Measurements from ENCODE around the gene PRR9.
"Not testable (repeated sequence)": the region's sequence is repeated elsewhere in the genome, so short reads cannot be mapped to it uniquely, and the experiment has no call there.

PRR9 gene

GRCh38 chr1:153229076-153229829, 11.9 kb downstream of the PRR9 start:
- DNase-seq (ENCODE audit: low read depth, low spot score): not testable (repeated sequence)

GRCh38 chr1:153231363-153231762, 14.0 kb downstream of the PRR9 start:
- DNase-seq (ENCODE audit: low read depth, low spot score): no peak

- DNase-seq (ENCODE audit: low read depth, low spot score): no peak
These were observed 14.4 kb downstream of the PRR9 start for GRCh38 chr1:153231785-153232184.

GRCh38 chr1:153232553-153232952, 15.2 kb downstream of the PRR9 start:
- no peak for DNase-seq (ENCODE audit: low read depth, low spot score)

DNA sequence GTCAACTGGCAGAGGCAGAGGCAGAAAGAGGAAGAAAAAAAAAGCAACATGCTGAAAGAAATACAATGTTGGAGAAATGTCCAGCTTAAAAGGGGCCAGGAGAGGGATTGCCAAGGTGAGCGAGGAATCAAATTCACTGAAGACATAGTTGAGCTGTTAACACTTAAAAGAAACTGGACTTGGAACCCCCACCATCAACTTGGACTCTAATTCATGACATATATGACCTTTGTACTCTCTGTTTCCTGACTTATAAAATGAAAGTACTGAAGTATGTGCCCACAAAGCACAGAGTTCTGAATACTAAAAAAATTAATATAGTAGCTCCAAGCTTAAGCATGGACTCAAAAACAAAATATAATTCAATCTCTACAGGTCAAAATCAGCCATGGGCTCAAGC, 16.1 kb downstream of the PRR9 start:
- no peak for DNase-seq (ENCODE audit: low read depth, low spot score)

DNA sequence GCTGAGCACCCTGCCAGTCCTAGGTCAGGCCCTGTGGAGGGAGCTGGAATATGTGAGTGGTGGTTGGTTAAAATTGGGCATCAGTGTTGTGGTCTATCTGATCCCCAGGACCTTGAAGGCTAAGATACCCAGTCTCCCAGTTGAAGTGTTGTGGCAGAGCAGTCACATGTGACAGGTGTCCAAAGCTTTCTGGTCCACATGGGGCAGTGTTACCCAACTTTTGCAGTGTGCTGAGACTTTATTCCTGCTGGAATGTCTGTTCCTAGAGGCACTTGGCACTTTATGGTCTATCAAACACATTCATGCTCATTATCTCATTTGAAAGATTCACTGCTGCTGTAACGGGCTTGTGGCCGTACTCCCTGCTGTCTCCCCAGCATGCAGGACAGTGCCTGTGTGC, 21.1 kb downstream of the PRR9 start:
- no peak for DNase-seq (ENCODE audit: low read depth, low spot score)

- DNase-seq (ENCODE audit: low read depth, low spot score): no peak
These were observed 24.8 kb downstream of the PRR9 start for GRCh38 chr1:153242160-153242559.

- no peak for DNase-seq (ENCODE audit: low read depth, low spot score)
These were observed 28.1 kb downstream of the PRR9 start for GRCh38 chr1:153245466-153245865.

- DNase-seq (ENCODE audit: low read depth, low spot score): no peak
These were observed 28.6 kb downstream of the PRR9 start for GRCh38 chr1:153246018-153246417.

- DNase-seq (ENCODE audit: low read depth, low spot score): no peak
These were observed 29.4 kb downstream of the PRR9 start for GRCh38 chr1:153246825-153247224.

- DNase-seq (ENCODE audit: low read depth, low spot score): no peak
These were observed 30.9 kb downstream of the PRR9 start for GRCh38 chr1:153248176-153248879.

DNA sequence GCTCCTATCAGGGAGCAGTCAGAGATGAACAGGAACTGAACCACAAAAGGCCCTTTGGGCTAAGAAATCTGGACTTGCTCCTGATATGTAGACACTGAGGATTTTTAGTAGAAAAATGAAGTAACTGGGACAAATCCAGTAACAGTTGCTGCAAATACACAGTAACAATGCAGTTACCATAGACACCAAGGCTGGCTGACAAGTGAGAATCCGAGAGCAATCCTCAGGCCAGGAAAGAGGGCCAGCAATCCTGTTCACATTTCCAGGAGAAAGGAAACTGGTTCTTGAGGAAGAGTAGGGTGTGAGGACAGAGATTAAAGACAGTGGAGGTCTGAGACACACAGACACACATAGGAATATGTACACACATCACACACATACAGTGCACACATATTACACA, 32.8 kb downstream of the PRR9 start:
- no peak for DNase-seq (ENCODE audit: low read depth, low spot score)

- no peak for DNase-seq (ENCODE audit: low read depth, low spot score)
These were observed 33.7 kb downstream of the PRR9 start for GRCh38 chr1:153251087-153251486.

DNA sequence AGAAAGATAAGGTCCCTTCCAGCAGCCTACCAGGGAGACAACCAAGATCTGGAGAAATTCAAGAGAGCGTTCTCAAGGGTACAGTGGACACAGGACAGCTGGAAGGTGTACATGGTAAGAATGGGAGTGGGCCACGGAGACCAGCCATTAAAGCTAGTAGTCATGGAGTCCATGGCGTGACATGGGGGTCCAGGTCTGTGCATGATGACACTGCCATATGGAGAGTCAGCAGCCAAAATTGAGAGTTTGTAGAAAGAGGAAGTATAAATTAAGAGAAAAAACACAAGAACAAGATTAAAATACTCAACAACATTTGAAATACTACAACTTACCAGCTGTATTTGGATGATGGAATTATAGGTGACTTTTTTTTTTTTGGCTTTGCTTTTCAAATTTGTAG, 34.2 kb downstream of the PRR9 start:
- DNase-seq (ENCODE audit: low read depth, low spot score): no peak

- no peak for DNase-seq (ENCODE audit: low read depth, low spot score)
These were observed 34.6 kb downstream of the PRR9 start for GRCh38 chr1:153251988-153252387.

DNA sequence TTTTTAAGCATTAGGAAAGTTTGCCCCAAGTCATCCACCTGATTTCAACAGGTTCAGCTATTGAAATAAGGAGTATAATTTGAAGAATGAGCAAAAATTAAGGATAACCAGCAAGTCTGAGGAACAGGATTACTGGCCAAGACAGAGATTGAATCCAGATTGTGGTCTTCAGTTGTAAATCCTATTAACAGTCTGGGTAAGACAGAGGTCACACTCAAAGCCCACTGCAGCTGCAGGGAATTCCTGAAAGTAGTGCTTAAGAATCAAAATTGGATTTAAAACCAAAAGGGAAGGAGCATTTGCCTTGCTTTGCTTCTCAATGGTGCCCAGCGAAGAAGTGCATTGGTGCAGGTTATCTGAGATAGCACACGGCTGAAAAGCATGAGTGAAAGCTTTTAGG, 35.7 kb downstream of the PRR9 start:
- no peak for DNase-seq (ENCODE audit: low read depth, low spot score)

- DNase-seq (ENCODE audit: low read depth, low spot score): no peak
These were observed 36.3 kb downstream of the PRR9 start for GRCh38 chr1:153253693-153254092.

- DNase-seq (ENCODE audit: low read depth, low spot score): no peak
These were observed 42.0 kb downstream of the PRR9 start, which contains the start of gene LORICRIN for GRCh38 chr1:153259387-153259786. TSS of gene LORICRIN (plus strand) at chr1:153259687. CDS start at chr1:153260950, 1,263 bp downstream.

DNA sequence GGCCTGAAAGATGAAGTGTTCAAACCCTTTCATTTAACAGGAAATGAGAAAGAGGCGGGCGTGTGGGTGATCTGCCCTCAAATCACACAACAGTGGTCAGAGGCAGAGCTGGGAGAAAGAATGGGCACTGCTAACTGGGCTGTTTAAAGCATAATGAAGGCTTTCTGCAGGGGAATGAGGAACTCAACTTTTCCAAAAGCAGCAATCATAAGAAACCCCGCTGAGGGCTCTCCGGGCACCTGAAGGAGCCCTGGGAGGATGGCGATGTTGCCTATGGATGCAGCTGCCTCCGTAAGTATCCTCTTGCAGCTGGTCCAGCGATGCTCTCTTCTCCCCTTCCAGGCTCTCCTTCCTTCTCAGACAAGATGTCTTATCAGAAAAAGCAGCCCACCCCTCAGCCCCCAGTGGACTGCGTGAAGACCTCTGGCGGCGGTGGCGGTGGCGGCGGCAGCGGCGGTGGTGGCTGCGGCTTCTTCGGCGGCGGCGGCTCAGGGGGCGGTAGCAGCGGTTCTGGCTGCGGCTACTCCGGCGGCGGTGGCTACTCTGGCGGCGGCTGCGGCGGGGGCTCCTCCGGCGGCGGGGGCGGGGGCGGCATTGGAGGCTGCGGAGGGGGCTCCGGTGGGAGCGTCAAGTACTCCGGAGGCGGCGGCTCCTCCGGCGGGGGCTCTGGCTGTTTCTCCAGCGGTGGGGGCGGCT, 43.3 kb downstream of the PRR9 start:
- DNase-seq (ENCODE audit: low read depth, low spot score): no peak

DNA sequence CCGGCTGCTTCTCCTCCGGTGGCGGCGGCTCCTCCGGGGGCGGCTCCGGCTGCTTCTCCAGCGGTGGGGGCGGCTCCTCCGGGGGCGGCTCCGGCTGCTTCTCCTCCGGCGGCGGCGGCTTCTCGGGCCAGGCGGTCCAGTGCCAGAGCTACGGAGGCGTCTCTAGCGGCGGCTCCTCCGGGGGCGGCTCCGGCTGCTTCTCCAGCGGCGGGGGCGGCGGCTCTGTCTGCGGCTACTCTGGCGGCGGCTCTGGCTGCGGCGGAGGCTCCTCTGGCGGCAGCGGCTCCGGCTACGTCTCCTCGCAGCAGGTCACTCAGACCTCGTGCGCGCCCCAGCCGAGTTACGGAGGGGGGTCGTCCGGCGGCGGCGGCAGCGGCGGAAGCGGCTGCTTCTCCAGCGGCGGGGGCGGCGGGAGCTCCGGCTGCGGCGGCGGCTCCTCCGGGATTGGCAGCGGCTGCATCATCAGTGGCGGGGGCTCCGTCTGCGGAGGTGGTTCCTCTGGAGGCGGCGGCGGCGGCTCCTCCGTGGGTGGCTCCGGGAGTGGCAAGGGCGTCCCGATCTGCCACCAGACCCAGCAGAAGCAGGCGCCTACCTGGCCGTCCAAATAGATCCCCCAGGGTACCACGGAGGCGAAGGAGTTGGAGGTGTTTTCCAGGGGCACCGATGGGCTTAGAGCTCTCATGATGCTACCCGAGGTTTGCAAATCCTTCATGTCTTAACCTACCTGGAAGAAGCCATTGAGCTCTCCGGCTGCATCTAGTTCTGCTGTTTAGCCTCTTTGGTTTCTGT, 44.1 kb downstream of the PRR9 start:
- no peak for DNase-seq (ENCODE audit: low read depth, low spot score)

DNA sequence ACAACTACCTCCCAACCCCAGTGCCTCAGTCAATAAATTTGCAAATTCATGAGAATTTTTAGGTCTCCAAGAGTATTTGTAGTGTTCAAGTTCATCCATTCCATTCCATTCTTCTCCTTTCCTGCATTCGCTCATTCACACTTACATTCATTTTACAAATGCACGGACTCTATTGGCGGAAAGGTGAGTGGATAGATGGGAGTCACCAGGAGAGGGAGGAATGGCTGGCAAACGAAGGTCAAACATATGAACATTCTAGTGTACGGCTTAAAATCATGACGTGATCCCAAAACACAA, 44.6 kb downstream of the PRR9 start:
- no peak for DNase-seq (ENCODE audit: low read depth, low spot score)

Data from iPS DF 19.7 (cell line).